Measurements from ENCODE around the gene XG.

Gene XG

DNA sequence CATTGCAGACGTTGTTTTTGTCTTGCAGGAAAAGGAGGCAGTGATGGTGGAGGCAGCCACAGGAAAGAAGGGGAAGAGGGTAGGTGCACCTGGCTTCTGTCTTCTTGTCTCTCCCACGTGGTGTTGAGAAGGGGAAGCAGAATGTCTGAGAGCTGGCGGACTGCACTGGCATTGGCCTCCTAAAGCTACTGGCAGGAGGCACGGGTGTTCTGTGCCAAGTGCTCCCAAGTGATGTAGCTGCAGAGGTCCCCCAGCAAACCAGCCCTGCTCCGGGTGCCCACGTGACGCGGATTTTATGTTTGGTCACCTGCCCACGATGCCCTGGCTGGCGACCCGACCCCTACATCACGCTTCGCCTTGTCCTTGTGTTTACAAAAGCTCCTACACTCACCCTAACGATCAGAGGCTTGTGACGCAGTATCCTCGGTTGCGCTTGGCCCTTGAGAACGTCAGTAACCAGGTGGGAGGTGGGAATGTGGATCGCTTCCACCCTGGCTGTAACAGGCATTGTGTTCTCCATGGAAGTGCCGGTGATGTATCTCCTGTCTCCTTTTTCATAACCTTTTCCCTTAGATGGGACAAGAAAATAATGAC lies 28.5 kb upstream of the XG start:
- TF ChIP-seq FOXP2 (optimal IDR thresholded peaks at IDR 0.05; ENCODE audit: borderline replicate concordance, extremely low read depth, extremely low read length, insufficient read depth) (no peak), TAF1 (IDR thresholded peaks at IDR 0.05; ENCODE audit: borderline replicate concordance, insufficient read depth, low read length) (no peak), SIN3A (IDR thresholded peaks at IDR 0.05; ENCODE audit: borderline replicate concordance, insufficient read depth, low read length) (no peak), POLR2AphosphoS5 (IDR thresholded peaks at IDR 0.05; ENCODE audit: low read depth, low read length) (no peak)
- TF ChIP-seq, protein P1, sequence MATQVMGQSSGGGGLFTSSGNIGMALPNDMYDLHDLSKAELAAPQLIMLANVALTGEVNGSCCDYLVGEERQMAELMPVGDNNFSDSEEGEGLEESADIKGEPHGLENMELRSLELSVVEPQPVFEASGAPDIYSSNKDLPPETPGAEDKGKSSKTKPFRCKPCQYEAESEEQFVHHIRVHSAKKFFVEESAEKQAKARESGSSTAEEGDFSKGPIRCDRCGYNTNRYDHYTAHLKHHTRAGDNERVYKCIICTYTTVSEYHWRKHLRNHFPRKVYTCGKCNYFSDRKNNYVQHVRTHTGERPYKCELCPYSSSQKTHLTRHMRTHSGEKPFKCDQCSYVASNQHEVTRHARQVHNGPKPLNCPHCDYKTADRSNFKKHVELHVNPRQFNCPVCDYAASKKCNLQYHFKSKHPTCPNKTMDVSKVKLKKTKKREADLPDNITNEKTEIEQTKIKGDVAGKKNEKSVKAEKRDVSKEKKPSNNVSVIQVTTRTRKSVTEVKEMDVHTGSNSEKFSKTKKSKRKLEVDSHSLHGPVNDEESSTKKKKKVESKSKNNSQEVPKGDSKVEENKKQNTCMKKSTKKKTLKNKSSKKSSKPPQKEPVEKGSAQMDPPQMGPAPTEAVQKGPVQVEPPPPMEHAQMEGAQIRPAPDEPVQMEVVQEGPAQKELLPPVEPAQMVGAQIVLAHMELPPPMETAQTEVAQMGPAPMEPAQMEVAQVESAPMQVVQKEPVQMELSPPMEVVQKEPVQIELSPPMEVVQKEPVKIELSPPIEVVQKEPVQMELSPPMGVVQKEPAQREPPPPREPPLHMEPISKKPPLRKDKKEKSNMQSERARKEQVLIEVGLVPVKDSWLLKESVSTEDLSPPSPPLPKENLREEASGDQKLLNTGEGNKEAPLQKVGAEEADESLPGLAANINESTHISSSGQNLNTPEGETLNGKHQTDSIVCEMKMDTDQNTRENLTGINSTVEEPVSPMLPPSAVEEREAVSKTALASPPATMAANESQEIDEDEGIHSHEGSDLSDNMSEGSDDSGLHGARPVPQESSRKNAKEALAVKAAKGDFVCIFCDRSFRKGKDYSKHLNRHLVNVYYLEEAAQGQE (IDR thresholded peaks at IDR 0.05; ENCODE audit: insufficient read depth in 1 of 2, low read depth in 2 of 2, low read length in 2 of 2), result no peak

DNA sequence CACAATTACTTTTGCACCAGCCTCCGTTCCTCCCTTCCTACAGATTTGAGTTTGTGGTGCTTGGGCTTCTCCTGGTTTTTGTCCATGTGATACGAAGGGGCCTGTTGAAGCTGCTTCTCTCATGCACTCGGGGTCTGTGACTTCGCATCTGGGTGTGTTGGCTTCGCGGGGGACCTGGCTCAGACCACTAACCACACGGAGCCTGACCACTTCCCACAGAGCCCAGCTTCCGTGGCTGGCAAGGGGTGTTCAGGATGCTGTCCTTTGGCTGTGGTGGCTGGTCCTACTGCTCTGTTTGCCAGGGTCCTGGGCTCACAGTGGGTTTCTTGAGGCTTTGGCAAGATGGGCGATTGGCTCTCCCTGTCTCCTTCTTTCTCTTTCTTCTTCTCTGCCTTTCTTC lies 19.8 kb upstream of the XG start:
- no peak for TF ChIP-seq TAF1 (IDR thresholded peaks at IDR 0.05; ENCODE audit: borderline replicate concordance, insufficient read depth, low read length)
- TF ChIP-seq POLR2AphosphoS5 (IDR thresholded peaks at IDR 0.05; ENCODE audit: low read depth, low read length), result no peak
- TF ChIP-seq SIN3A (IDR thresholded peaks at IDR 0.05; ENCODE audit: borderline replicate concordance, insufficient read depth, low read length), result no peak
- TF ChIP-seq, protein P1 (IDR thresholded peaks at IDR 0.05; ENCODE audit: insufficient read depth in 1 of 2, low read depth in 2 of 2, low read length in 2 of 2), result no peak
- TF ChIP-seq FOXP2 (optimal IDR thresholded peaks at IDR 0.05; ENCODE audit: borderline replicate concordance, extremely low read depth, extremely low read length, insufficient read depth), result no peak

DNA sequence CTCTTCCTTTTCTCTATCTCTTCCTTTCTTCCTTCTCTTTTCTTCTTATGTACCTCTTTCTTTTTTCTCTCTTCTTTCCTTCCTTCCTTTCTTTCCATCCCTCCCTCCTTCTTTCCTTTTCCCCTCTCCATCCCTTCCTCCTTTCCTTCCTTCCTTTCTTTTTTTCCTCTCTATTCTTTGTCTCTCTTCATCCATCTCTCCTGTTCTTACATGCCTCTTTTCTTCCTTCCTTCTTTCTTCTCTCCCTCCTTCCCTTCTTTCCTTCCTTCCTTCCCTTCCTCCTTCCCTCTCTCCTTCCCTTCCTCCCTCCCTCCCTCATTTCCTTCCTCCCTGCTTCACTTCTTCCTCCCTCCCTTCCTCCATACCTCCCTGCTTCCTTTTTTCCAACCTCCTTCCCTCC lies 19.2 kb upstream of the XG start:
- TF ChIP-seq FOXP2 (optimal IDR thresholded peaks at IDR 0.05; ENCODE audit: borderline replicate concordance, extremely low read depth, extremely low read length, insufficient read depth) (no peak), TAF1 (IDR thresholded peaks at IDR 0.05; ENCODE audit: borderline replicate concordance, insufficient read depth, low read length) (no peak), POLR2AphosphoS5 (IDR thresholded peaks at IDR 0.05; ENCODE audit: low read depth, low read length) (no peak), SIN3A (IDR thresholded peaks at IDR 0.05; ENCODE audit: borderline replicate concordance, insufficient read depth, low read length) (no peak)
- TF ChIP-seq, protein P1 (IDR thresholded peaks at IDR 0.05; ENCODE audit: insufficient read depth in 1 of 2, low read depth in 2 of 2, low read length in 2 of 2), result no peak

DNA sequence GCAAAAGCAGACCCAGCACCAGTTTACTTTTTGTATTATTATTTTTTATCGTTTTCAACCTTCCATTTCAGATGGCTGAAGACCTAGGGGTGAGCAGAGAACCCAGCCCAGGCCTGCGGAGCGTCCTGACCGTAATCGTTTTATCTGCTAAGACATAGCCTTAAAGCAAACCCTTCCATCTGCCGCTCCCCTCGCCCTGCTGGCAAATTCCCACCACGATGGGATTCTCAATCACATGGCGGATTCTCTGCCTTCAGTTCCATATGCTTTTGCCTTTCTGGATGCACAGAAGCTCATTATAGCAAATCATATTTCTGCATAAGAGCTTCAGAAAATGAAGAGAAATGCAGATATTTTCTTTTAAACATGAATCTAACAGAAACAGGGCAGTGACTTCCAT lies 18.6 kb upstream of the XG start:
- TF ChIP-seq POLR2AphosphoS5 (IDR thresholded peaks at IDR 0.05; ENCODE audit: low read depth, low read length), result no peak

DNA sequence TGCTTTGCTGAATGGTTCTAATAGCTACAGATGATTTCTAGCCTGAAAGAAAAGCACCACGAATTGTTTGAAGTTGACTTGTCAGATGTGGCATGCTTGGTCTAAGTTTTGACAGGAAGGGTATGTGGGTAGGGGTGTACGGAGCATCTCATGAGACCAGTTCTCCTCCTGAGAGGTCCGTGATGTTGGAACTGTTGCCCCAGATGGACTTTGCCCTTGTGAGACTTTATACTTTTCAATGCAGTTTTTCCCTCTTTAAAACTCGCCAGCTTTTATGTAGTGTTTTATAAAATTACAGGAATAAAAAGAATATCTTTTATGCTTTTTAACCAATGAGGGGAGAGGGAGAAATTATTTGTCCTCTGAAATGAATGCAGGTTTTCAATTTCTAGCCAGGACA lies 16.6 kb upstream of the XG start:
- TF ChIP-seq TAF1 (IDR thresholded peaks at IDR 0.05; ENCODE audit: borderline replicate concordance, insufficient read depth, low read length), result no peak
- no peak for TF ChIP-seq POLR2AphosphoS5 (IDR thresholded peaks at IDR 0.05; ENCODE audit: low read depth, low read length)
- no peak for TF ChIP-seq FOXP2 (optimal IDR thresholded peaks at IDR 0.05; ENCODE audit: borderline replicate concordance, extremely low read depth, extremely low read length, insufficient read depth)
- TF ChIP-seq SIN3A (IDR thresholded peaks at IDR 0.05; ENCODE audit: borderline replicate concordance, insufficient read depth, low read length), result no peak

DNA sequence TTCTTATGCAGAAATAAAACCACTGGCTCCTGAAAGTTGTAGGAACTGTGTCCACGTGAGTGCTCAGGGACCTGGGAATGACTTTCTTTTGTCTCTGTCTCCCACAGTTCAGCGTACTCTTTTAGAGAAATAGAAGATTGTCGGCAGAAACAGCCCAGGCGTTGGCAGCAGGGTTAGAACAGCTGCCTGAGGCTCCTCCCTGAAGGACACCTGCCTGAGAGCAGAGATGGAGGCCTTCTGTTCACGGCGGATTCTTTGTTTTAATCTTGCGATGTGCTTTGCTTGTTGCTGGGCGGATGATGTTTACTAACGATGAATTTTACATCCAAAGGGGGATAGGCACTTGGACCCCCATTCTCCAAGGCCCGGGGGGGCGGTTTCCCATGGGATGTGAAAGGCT lies 11.2 kb upstream of the XG start:
- TF ChIP-seq, protein P1 (IDR thresholded peaks at IDR 0.05; ENCODE audit: insufficient read depth in 1 of 2, low read depth in 2 of 2, low read length in 2 of 2), result no peak
- no peak for TF ChIP-seq POLR2AphosphoS5 (IDR thresholded peaks at IDR 0.05; ENCODE audit: low read depth, low read length)
- no peak for TF ChIP-seq SIN3A (IDR thresholded peaks at IDR 0.05; ENCODE audit: borderline replicate concordance, insufficient read depth, low read length)
- TF ChIP-seq FOXP2 (optimal IDR thresholded peaks at IDR 0.05; ENCODE audit: borderline replicate concordance, extremely low read depth, extremely low read length, insufficient read depth), result no peak
- no peak for TF ChIP-seq TAF1 (IDR thresholded peaks at IDR 0.05; ENCODE audit: borderline replicate concordance, insufficient read depth, low read length)
